ENCODE results near the gene MLIP. TPM values are rescaled to one million over a fixed set of nuclear protein-coding genes. Genes with fewer than 3 reads are reported as not detected.

MLIP gene
- total RNA-seq, 1 experiment from 2014 or later, result not detected

DNA sequence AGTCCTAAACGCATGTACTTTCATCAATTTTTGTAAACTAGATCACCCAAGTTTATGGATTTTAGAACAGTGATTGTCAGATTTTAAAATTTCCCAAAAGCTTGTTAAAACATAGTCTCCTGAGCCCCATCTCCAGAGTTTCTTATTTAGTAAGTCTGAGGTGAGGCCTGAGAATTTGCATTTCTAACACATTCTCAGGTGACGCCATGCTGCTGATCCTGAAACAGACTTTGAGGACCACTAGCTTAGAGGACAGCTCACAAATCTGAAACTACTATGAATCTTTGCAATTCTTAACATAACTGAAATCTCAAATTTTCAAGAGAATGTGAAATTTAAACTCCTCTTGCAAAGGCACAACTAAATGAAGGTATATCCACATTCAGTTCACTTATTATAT, 37.8 kb upstream of the MLIP start:
- ChIA-PET POLR2A (no interaction called here), CTCF (interaction anchor here (0.5 kb wide), 1 partner anchor 1166 kb away, joined by 10 read pairs; no protein-coding TSS in a partner anchor)
- no TSS peak for BruUV-seq (replicated peaks)
- Histone ChIP-seq H3K27ac (ENCODE audit: low read length) (no peak overlapping the region), H3K36me3 (ENCODE audit: control insufficient read depth, insufficient read depth, low read length) (no peaks in the 10 kb centered on the region), H3K4me3 (ENCODE audit: low read depth in 2 of 2, low read length in 2 of 2) (no peak overlapping the region), H3K4me1 (ENCODE audit: control insufficient read depth, insufficient read depth, low read length) (no peaks in the 10 kb centered on the region), H3K9me3 (ENCODE audit: control insufficient read depth, insufficient read depth, low read depth, low read length) (no peaks in the 10 kb centered on the region), H3K27me3 (ENCODE audit: control insufficient read depth, insufficient read depth, low read length) (no peaks in the 10 kb centered on the region)
- TF ChIP-seq TCF7L2 (IDR thresholded peaks at IDR 0.05; ENCODE audit: low read depth, low read length), result no peak
- TF ChIP-seq SIN3A (IDR thresholded peaks at IDR 0.05; ENCODE audit: borderline replicate concordance, insufficient read depth, low read depth, low read length), result no peak
- no peak for TF ChIP-seq POLR2AphosphoS5 (IDR thresholded peaks at IDR 0.05; ENCODE audit: low read depth, low read length)
- TF ChIP-seq, protein P1, sequence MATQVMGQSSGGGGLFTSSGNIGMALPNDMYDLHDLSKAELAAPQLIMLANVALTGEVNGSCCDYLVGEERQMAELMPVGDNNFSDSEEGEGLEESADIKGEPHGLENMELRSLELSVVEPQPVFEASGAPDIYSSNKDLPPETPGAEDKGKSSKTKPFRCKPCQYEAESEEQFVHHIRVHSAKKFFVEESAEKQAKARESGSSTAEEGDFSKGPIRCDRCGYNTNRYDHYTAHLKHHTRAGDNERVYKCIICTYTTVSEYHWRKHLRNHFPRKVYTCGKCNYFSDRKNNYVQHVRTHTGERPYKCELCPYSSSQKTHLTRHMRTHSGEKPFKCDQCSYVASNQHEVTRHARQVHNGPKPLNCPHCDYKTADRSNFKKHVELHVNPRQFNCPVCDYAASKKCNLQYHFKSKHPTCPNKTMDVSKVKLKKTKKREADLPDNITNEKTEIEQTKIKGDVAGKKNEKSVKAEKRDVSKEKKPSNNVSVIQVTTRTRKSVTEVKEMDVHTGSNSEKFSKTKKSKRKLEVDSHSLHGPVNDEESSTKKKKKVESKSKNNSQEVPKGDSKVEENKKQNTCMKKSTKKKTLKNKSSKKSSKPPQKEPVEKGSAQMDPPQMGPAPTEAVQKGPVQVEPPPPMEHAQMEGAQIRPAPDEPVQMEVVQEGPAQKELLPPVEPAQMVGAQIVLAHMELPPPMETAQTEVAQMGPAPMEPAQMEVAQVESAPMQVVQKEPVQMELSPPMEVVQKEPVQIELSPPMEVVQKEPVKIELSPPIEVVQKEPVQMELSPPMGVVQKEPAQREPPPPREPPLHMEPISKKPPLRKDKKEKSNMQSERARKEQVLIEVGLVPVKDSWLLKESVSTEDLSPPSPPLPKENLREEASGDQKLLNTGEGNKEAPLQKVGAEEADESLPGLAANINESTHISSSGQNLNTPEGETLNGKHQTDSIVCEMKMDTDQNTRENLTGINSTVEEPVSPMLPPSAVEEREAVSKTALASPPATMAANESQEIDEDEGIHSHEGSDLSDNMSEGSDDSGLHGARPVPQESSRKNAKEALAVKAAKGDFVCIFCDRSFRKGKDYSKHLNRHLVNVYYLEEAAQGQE (IDR thresholded peaks at IDR 0.05; ENCODE audit: insufficient read depth in 1 of 2, low read depth in 2 of 2, low read length in 1 of 2), result no peak
- TF ChIP-seq, protein P2, sequence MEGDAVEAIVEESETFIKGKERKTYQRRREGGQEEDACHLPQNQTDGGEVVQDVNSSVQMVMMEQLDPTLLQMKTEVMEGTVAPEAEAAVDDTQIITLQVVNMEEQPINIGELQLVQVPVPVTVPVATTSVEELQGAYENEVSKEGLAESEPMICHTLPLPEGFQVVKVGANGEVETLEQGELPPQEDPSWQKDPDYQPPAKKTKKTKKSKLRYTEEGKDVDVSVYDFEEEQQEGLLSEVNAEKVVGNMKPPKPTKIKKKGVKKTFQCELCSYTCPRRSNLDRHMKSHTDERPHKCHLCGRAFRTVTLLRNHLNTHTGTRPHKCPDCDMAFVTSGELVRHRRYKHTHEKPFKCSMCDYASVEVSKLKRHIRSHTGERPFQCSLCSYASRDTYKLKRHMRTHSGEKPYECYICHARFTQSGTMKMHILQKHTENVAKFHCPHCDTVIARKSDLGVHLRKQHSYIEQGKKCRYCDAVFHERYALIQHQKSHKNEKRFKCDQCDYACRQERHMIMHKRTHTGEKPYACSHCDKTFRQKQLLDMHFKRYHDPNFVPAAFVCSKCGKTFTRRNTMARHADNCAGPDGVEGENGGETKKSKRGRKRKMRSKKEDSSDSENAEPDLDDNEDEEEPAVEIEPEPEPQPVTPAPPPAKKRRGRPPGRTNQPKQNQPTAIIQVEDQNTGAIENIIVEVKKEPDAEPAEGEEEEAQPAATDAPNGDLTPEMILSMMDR (IDR thresholded peaks at IDR 0.05), result no peak
- in situ Hi-C loops (cut with HindIII; ENCODE audit: low pct_unique_long_range_greater_than_20kb, low sequenced_read_pairs), result no loop called here
- DNase-seq (ENCODE audit: low read depth, low spot score), result no peak
- intact Hi-C loops (cut with micrococcal nuclease; ENCODE audit: unreplicated experiment), result no loop called here
- ATAC-seq, result no peak

DNA sequence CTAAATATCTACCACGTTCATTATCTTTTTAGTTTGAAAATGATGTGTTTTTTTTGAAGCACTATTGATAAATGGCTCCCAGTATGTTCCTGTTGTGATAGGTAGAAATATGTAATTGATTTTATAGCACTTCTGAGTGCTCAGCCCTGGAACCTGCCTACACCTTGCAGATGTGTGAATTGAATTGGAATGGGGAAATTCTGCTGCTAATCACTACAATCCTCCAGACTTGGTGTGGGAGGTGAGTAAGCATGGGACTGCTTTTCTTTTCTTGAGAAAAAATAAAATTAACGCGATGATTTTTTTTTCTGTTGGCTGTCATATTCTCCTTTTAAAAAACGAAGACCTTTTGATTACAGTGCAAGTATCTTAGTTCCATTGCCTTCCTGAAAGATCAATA, 37.1 kb upstream of the MLIP start:
- no peak for DNase-seq (ENCODE audit: low read depth, low spot score)
- Histone ChIP-seq H3K36me3 (ENCODE audit: control insufficient read depth, insufficient read depth, low read length) (no peaks in the 10 kb centered on the region), H3K4me1 (ENCODE audit: control insufficient read depth, insufficient read depth, low read length) (no peaks in the 10 kb centered on the region), H3K9me3 (ENCODE audit: control insufficient read depth, insufficient read depth, low read depth, low read length) (no peaks in the 10 kb centered on the region), H3K4me3 (ENCODE audit: low read depth in 2 of 2, low read length in 2 of 2) (no peak overlapping the region), H3K27ac (ENCODE audit: low read length) (no peak overlapping the region), H3K27me3 (ENCODE audit: control insufficient read depth, insufficient read depth, low read length) (no peaks in the 10 kb centered on the region)
- TF ChIP-seq SIN3A (IDR thresholded peaks at IDR 0.05; ENCODE audit: borderline replicate concordance, insufficient read depth, low read depth, low read length) (no peak), TCF7L2 (IDR thresholded peaks at IDR 0.05; ENCODE audit: low read depth, low read length) (no peak), POLR2AphosphoS5 (IDR thresholded peaks at IDR 0.05; ENCODE audit: low read depth, low read length) (no peak)
- TF ChIP-seq, protein P2 (IDR thresholded peaks at IDR 0.05), result no peak
- TF ChIP-seq, protein P1 (IDR thresholded peaks at IDR 0.05; ENCODE audit: insufficient read depth in 1 of 2, low read depth in 2 of 2, low read length in 1 of 2), result no peak
- in situ Hi-C loops (cut with HindIII; ENCODE audit: low pct_unique_long_range_greater_than_20kb, low sequenced_read_pairs), result no loop called here
- intact Hi-C loops (cut with micrococcal nuclease; ENCODE audit: unreplicated experiment), result no loop called here
- ChIA-PET POLR2A (no interaction called here), CTCF (no interaction called here)
- no peak for ATAC-seq
- BruUV-seq (replicated peaks), result no TSS peak
